GM19099 (cell line): ENCODE measurements around the gene ELL3.

Source experiments
- POLR2A ChIP-seq: IDR thresholded peaks from 3 replicates; pipeline ENCODE4 v1.6.1; 2011; ENCODE audit warnings: low read depth; ENCODE audit not compliant: insufficient read length; ENCODE audit errors: extremely low read depth

The ELL3 gene, protein sequence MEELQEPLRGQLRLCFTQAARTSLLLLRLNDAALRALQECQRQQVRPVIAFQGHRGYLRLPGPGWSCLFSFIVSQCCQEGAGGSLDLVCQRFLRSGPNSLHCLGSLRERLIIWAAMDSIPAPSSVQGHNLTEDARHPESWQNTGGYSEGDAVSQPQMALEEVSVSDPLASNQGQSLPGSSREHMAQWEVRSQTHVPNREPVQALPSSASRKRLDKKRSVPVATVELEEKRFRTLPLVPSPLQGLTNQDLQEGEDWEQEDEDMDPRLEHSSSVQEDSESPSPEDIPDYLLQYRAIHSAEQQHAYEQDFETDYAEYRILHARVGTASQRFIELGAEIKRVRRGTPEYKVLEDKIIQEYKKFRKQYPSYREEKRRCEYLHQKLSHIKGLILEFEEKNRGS

DNA sequence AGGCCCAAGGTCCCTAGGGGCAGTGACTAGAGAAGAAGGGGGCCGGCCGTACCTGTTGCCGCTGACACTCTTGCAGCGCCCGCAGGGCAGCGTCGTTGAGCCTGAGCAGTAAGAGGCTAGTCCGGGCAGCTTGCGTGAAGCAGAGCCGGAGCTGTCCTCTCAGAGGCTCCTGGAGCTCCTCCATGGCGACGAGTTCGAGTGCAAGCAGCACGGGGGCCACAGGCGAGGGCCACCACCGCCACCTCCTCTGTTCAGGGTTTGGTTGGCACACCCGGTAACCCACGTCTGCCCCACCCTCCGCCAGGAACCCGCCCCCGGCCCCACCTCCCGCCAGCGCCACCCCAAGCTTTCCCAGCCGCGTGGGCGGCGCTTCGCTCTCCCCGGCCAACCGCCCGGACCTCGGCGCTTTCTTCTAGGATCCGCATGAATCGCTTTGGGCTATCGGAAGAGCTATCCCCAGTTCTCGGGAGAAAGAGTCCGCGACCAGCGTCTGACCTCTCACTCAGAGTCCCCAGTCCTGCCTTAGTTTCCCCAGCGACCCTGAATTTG lies at the start of gene ELL3:
Gene ELL3, minus strand, starts transcription at position 249 of the 549 bp plus-strand sequence. Its CDS starts 65 bp downstream, at position 184.
- TF ChIP-seq POLR2A, result no peak

DNA sequence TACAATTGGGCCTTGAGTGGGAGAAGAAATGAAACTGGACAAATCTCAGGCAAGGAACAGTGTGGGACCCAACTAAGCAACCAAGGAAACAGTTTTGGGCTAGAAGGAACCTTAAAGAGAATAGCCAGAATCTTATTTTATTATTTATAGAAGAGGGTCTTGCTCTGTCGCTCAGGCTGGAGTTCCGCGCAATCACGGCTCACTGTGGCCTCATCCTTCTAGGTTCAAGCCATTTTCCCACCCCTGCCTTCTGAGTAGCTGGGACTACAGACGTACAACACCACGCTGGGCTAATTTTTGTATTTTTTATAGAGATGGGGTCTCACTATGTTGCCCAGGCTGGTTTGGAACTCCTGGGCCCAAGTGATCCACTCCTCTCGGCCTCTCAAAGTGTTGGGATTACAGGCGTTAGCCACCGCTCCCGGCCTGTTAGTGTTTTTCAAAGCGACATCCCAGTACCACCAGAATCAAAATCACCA lies 49.3 kb upstream of the ELL3 start:
- TF ChIP-seq POLR2A, result no peak

DNA sequence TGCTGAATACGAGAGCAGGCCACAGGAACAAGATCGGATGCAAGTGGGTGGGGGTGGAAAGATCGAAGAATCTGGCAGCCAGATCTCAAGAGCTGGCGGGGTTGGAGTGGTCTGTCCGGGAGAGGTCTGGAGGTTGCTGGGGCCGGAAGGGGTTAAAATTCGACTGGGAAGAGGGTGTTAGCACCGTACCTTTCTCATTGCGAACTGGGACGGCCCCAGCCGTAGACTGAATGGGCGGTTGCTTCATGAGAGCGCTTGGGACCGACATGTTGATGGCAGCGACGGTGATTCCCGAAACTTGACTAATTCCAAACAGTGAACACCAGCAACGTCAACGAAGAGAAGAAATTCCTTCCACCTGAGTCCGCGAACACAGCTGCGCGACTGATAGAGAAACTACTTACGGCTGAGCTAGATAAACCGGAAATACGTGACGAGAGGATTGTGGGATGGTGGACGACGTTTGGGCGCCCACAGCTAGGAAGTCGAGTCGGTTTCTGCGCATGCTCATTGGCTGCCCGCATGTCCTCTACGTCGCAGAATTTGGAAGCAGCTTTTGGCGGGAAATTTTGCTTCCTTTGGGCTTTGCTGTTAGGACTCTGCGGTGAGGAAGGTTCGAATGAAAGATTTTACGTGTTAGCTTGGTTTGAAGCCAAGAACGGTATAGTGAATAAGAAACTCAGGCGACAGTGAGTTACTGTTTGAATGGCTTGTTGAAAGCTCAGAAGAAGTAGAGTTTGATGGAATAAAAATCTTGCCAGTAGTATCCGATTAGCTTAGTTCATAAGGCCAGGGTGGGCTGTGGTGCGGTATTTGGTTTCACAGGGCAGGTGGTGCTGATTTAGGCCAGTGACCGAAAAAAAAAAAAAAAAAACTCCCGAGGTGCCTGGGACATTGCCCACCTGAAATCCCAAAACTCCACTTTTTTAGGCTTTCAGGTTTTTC lies 47.8 kb upstream of the ELL3 start, which contains the start of gene MFAP1:
Gene MFAP1, minus strand, starts transcription at position 389 of the 945 bp plus-strand sequence. Its CDS starts 121 bp downstream, at position 268.
- peak; percentile 96 for TF ChIP-seq POLR2A

DNA sequence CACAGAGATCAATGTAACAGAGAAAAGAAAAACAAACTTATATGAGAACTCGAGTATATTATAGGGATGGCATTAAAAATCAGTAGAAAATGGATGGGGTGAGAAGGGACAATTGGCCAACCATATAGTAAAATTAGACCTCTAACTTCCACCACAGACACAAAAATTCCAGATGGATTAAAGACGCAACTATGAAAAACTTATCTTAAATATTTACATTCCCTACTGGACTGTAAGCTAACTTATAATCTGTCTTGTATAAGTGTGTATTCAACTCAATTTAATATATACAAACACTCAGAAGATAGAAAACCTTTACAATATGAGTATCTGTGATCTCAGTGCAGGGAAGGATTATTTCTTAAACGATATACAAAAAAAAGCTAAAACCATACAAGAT lies 44.7 kb upstream of the ELL3 start:
- TF ChIP-seq POLR2A, result no peak

DNA sequence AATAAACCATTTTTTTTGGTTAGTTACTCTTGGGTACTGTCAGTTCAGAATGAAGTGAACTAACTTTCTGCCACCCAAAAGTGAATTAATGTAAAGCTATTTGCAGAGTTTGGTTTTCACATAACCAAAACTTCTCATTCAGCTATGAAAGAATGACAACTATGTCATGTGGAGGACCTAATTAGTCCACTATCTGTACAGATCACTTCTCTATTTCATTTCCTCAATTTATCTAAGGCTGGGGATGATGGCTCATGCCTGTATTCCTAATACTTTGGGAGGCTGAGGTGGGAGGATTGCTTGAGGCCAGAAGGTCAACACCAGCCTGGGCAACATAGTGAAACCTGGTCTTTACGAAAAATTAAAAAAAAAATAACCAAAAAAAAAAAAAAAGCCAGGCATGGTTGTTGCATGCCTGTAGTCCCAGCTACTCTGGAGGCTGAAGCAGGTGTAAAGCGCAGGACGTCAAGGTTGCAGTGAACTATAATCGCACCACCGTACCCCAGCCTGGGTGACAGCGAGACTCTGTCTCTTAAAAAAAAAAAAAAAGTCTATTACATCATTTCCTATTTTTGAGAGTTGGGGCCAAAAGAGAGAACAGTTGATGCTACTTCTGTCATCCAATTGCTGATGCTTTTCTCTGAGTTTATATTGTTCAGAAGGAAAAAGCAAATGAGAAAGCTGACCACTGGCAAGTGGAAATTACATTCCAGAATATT lies 32.4 kb upstream of the ELL3 start:
- no peak for TF ChIP-seq POLR2A

DNA sequence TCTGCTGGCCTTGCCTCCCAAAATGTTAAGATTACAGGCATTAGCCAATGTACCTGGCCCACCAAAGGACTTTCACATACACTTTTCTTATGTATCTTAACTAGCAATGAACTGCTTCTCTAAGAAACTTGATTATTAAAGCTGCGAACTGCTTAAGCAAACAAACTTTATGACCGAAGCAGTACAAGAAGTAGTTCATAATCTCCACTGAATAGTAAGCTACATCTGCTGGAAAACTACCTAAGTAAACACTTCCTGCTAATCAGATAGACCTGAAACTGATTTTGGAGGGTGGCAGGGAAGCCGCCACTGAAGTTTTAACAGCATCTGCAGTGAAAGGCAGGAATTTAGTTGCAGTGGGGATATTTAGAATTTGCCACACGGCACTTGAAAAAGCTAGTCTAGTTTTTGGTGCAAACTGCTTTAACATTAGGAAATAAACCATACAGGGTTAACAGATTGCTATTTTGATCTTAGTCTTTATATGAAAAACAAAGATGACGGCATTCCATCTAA lies 31.7 kb upstream of the ELL3 start:
- TF ChIP-seq POLR2A, result no peak

DNA sequence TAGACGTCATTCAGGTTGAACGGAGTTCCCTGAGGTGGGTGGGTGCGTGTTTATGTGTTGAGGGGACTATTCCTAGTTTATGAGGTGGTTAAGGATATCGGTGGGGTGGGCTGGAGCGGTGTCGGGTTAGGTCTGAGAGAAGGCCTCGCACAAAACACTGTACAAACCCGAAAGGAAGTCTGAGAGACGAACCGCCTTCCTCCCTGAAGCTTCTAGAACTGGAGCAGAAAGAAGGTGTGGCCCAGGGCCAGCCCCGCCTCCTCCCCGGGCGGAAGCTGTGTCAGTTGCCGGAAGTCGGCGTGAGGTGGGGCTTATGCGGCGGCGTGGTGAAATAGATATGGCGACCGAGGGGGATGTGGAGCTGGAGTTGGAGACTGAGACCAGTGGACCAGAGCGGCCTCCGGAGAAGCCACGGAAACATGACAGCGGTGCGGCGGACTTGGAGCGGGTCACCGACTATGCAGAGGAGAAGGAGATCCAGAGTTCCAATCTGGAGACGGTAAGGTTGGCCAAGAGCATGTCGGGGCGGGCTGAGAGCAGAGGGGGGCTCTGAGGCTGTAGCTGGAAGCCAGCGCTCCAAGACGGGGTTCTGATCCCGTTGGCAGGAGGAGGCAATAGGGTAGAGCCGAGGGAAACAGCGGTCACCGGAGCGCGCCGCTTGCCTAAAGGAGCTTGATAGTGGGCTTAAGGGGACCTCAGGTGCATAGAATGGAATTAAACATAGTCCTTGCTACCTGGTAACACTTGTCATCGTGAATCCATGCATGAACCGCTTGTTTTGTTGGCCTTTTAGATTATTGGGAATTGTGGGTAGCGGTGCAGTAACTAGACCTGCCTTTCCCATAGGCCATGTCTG lies 23.7 kb upstream of the ELL3 start, which contains the start of gene HYPK:
Gene HYPK, plus strand, starts transcription at position 314 of the 856 bp plus-strand sequence. Its CDS starts 24 bp downstream, at position 338.
- peak; percentile 85 for TF ChIP-seq POLR2A

DNA sequence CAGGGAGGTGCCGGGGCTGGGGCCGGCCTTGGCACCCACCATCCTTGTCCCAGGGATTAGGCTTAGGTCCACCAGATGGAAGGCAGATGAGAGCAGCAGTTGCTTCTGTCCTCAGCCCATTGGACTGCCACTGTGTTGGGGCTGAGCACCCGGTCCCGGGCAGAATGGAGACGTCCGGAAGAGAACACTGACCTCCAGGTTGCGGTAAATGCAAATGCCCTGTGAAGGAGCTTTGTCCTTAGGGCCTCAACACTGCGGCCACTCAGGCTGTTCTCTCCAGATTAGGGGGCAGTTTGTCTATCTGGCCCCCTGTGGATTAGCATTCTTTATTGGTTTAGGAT lies 23.1 kb upstream of the ELL3 start, which contains the start of gene SERINC4:
Gene SERINC4, minus strand, starts transcription at position 276 of the 341 bp plus-strand sequence. Its CDS starts 234 bp downstream, at position 42.
- TF ChIP-seq POLR2A, result no peak

DNA sequence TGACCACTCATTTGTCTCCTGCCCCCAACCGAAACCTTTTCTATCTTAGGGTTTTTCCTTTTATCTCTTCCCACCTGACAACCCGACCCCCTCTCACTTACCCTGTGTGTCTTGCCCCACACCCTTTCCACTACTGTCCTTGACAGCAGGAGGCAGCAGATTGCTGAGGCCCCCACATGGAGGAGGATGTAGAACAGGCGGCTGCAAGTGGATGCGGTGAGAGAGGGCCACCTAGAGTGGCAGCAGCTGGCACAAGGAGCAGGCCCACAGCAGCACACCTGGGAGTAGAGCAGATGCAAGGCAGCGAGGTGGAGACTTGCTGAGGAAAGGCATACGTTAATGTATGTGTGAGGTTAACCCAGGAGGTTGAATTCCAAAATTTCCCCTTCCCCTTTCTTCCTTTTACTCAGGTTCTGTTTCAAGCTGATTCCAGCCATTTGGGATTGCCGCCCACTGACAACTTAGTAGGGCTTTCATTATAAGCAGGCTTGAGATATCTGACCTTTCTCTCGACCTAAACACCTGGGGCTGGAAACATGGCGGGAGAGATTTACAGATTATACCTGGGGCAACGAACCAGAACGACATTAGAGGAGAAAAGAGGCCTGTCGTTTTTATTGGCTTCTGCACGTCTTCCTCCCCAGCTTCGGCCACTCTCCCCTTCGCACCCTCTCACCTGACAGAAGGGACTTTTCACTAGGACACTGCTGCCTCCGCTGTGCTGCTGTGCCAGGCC lies 22.6 kb upstream of the ELL3 start:
- no peak for TF ChIP-seq POLR2A

DNA sequence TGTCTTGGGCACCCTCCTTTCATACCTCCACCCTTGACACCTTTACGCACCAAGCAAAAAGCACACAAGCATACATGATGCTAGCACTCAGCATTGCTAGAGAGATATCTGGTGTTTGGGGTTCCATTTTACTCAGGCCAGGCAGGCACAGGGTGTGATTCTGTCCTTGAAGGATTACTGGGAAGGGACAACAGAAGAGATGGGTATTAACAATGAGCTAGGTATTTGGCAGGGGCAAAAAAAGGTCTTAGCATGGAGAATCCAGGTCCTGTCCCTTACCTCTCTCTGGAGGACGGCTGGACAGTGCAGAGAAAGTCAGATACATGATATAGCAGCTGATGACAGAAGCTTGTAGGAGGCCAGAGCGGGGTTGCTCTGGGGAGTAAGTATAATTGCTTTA lies 19.8 kb upstream of the ELL3 start:
- TF ChIP-seq POLR2A, result no peak

DNA sequence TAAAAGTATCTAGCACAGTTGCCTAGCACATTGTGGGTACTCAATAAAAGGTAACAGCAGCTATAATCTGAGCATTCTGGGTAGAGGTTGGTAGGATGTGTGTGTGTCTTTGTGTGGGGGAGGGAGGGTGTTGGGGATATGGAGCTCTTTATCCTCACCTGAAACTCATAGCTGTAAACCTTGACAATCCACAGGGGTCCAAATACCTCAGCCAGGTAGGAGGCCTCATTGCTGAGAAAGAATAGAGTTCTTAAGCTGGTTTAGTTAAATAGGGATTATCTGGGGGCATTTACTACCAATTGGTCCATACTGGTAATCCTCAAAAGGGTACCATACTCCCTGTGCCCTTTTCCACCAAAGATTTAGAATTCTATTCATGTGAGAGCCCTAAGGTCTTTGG lies 19.2 kb upstream of the ELL3 start:
- no peak for TF ChIP-seq POLR2A

DNA sequence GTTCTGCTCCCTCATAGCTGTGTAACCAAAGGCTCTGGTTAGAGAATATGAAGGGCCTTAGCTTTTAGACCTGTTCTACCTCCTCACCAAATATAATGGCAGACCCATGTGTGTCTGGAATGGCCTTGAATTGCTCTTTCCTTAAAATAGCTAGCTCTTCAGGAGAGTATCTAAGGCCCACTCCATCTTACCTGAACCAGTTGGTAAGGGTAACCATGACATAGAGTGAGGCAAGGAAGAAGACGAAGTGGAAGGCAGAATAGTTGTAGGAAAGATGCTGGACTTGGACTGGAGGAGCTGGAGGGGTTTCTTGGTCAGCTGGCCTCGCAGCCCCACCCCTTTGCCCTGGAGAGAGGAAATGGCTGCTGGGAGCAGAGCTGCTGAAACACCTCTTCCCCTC lies 18.4 kb upstream of the ELL3 start:
- TF ChIP-seq POLR2A, result no peak
